ENCODE data around the gene ATP12A.

The ATP12A gene

DNA sequence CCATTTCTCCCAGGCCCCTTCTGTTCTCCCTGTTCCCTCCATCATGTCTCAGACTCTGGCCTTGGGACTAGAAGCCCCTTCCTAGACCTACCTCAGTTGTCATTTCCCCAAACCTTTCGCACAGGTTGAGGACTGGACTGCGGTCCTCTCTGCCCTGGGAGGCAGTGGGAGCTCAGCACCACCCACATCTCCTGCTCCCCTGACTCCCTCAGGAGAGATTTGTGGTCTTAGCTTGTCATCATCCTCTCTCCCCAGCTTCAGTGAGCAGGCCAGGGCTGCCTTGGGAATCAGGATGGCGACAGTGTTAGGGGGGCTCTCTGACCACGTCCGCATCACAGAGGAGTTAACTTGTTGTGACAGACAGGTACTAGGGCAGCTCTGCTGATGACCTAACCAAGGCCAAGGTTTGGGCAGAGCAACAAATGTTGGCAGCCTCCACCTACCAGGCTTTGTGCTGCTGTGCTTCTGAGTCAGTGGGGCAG is 58.2 kb downstream of the ATP12A start:
- DNase-seq: no peak

- no peak for DNase-seq
Observed at GRCh38 chr13:24740014-24740890, 60.0 kb downstream of the ATP12A start.

DNA sequence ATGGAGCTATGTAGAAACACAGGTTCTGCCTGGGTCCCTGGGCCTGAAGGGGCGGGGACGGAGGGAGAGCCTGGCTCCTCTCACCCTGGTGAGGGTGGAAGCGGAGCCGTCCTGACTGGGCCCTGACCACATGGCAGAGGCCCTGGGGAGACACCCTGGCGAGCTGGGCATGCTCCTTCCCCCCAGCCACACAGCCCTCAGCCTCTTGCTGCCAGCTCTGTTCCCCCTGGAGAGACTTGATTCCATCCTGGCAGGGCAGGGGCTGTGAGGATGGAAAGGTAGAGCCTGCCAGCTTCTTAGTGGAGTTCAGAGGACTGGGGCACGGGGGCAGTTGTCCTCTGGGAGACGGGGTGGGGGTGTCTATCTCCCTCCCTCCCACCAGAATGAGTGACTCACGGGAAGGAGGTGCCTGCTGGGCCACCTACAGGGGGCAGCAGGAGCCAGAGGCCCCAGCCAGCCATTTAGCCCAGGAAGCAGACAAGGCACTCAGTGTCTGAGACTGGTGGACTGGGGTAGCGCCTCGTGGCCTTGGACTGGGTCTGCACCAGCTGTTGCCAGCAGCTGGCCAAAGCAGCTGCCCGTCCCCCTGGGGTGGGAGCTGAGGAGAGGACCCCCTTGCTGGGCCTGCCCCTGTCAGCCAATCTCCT is 60.9 kb downstream of the ATP12A start:
- no peak for DNase-seq

DNA sequence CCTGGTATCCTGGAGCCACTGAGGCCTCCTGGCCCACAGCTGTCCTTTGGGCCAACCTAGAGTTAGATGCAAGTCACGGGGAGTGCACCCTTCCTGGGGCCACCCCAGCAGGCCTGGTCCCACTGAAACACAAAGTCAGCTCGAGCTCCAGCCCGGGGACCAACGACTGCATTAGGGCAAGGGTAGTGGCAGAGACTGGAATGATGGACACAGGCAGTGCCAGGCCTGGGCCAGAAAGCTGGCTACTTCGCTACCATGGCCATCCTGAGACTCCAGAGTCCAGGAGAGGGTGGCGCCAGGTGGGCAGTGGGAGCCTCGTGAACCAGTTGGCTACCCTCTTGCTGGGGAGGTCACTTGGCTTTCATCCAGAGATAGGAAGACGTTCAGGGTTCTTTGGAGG is 61.6 kb downstream of the ATP12A start:
- DNase-seq: no peak

DNA sequence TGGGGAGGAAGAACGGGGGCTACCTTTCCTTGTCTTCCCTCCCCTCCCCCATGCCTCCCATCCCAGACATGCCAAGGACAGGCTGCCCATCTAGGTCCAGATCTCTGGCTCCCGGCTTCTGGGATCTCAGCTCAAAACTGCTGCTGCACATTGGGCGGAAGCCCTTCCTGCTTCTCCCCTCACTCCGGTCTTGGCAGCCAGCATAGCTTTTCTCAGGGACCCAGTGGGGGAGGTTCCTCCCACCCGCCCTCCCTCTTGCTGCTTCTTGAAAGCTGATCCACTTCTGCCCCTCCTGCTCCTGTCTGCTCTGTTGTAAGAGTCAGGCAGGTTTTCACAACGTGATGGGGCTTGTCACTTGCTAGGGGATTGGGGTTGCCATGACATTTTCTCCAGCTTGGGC is 62.1 kb downstream of the ATP12A start:
- no peak for DNase-seq

DNA sequence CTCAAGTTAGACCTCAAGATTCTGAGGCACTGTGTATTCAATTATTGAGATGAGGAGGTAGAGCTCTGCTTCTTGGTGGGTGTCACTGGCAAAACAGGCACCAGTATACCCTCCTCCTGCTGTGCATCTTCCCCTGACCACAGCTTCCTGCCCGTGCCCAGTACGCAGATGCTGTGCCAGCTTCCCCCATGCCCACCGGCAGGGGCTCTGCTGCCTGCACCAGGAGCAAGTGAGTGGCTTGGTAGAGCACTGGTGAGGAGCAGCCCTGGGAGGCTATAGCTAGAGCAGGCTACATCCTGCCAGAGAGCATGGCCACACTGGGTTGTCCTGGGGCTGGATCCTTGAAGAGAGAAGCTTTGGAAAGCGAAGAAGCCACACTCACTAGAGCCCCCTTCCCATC is 62.8 kb downstream of the ATP12A start:
- DNase-seq: no peak

GRCh38 chr13:24744247-24744646 is 64.0 kb downstream of the ATP12A start:
- DNase-seq: no peak

DNA sequence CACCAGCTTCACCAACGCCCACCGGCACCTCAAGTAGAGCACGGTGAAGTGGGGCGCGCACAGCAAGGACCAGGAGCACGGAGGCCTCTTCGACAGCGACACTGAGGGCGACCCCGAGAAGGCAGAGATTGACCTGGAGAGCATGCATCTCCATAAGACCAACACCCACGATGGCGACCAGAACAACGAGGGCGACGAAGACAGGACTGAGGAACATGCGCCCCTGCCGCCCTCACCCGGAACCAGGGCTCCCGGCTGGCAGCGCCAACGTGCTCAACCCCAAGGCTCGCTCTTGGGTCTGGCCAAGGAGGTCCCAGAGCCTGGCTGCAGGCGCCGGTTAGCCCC is 65.3 kb downstream of the ATP12A start:
- DNase-seq: no peak

GRCh38 chr13:24745861-24746617 is 65.8 kb downstream of the ATP12A start:
- DNase-seq: no peak

DNA sequence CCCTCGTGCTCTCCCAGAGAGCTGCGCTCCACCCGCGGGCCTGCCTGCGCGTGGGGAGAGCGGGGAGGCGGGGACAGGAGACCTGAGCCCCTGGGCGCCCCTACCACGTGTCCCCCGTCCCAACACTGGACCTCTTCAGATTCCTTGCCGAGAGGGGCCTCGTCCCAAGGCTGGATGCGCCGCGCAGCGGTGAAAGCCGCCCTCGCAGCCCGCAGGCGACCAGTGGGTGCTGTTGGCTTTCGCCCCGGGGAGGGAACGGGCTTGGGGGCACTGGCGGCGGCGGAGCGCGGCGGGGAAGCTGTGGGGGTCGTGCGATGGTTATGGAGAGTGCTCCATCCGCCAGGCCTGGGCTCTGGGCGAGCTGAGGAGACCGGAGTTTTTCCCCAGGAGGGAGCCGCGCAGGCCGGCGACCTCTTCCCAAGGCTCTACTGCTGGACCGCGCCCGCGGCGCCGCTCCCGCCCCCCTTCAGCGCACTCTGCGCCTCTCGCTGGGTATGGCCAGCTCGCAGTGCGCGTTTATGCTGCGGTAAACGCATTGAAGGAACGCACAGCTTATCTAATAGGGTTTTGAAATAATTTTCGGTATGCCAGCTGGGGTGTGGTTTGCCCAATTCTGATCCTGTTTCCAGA is 66.5 kb downstream of the ATP12A start:
- DNase-seq: no peak

DNA sequence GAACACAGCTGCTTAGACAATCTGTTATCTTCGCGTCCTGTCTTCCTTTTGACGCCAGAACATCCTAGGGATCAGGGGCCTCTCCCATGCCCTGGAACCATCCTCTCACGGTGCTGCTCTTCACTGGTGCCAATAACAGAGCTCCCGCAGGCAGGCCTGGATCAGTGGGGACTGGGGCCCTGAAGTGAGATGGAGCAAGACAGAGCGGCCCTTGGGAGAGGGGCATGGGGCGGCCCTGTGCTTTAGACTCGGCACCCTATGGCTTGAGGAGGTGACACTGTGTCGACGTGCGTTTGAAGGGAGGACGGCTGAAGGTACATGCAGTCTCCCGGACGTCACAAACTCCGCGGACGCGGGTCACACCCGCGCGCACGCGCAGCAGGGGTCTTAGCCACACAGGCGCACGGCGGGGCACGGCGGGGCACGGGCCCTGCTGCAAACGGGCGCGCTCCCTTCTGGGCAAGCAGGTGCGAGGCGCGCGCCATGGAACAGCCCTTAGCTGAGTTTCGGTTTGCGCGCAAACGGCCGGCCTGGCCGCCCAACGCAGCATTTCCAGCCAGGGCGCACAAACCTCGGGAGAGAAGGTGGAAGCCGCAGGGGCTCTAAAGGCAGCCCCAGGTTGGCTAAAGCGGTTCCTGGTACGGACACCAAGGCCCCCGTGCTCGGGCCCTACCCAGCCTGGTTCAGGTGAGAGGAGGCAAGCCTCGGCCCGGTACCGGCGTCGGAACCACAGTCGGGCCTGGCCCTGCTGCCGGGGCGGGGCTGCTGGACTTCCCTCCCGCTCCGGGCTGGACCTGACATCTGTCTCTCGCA is 67.2 kb downstream of the ATP12A start:
- no peak for DNase-seq

DNA sequence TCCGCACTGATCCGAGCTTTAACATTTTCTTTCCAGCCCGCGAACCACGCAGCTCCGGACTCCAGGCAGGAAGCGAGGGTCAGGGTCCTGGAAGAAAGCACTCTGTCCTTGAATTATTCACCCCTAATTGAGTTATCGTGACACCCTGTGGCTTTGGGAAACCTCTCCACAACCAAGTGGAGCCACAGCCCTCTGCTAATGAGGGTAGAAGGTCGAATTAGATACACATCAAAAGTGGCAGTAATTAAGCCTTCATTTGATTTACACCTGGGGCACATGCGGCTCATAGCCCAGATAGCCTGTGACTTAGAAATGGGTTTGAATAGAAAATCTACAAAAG is 67.8 kb downstream of the ATP12A start:
- DNase-seq: no peak

DNA sequence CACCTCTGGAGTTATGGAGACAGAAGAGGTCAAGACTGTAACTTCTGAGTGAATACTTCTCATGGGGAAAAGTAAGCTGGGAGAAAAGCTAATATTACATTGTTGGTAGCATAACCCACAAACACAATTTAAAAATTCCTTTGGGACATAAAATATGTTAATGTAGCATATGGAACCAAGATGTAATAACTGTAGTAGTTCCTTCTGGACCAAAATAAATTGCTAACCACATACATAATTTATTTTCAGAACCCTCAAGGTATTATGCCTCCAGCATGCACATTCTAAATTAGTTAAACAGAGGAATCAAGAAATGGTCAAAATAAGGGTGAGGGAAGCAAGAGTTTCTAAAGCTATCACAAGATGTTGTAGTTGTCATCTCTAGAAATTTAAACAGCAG is 79.0 kb downstream of the ATP12A start:
- no peak for DNase-seq
